Endodermal cell (in vitro differentiated cells): Measurements from ENCODE around the gene DAAM2. TPM values are rescaled to one million over a fixed set of nuclear protein-coding genes. Genes with fewer than 3 reads are reported as not detected.

Experiments used
- DNase-seq: peaks from one replicate; pipeline ENCODE4 v3.0.0-alpha.2; 2017
- H3K27ac ChIP-seq: 2 replicates; pipeline ENCODE4 v1.5.1; 2013; ENCODE audit warnings: mild to moderate bottlenecking, low read depth, low read length, moderate library complexity
- H3K27me3 ChIP-seq: 2 replicates; pipeline ENCODE4 v1.6.1; 2013; ENCODE audit warnings: mild to moderate bottlenecking, low read length, moderate library complexity; ENCODE audit not compliant: insufficient read depth, control insufficient read depth, poor library complexity, severe bottlenecking
- H3K36me3 ChIP-seq: 2 replicates; pipeline ENCODE4 v1.7.0; 2013; ENCODE audit warnings: mild to moderate bottlenecking, low read length, moderate library complexity; ENCODE audit not compliant: control insufficient read depth, insufficient read depth
- H3K4me1 ChIP-seq: one replicate; pipeline ENCODE4 v1.7.0; 2013; ENCODE audit warnings: low read length; ENCODE audit not compliant: control insufficient read depth, insufficient read depth
- H3K4me3 ChIP-seq: 2 replicates; pipeline ENCODE4 v1.5.1; 2013; ENCODE audit warnings: mild to moderate bottlenecking, low read length, moderate library complexity
- H3K9ac ChIP-seq: 2 replicates; pipeline ENCODE4 v1.6.1; 2013; ENCODE audit warnings: mild to moderate bottlenecking, low read length, moderate library complexity; ENCODE audit not compliant: poor library complexity, severe bottlenecking; ENCODE audit errors: extremely low read depth
- H3K9me3 ChIP-seq: 2 replicates; pipeline ENCODE4 v1.6.1; 2013; ENCODE audit warnings: mild to moderate bottlenecking, low read length, moderate library complexity; ENCODE audit not compliant: control insufficient read depth
- H3K27ac Mint-ChIP-seq: 2 replicates; pipeline ENCODE4 v1.8.0; 2020; ENCODE audit warnings: mixed read lengths
- H3K27me3 Mint-ChIP-seq: 2 replicates; pipeline ENCODE4 v1.8.0; 2021; ENCODE audit warnings: mild to moderate bottlenecking, mixed read lengths; ENCODE audit not compliant: insufficient read depth
- H3K36me3 Mint-ChIP-seq: 2 replicates; pipeline ENCODE4 v1.8.0; 2020; ENCODE audit warnings: low read depth, mixed read lengths
- H3K4me1 Mint-ChIP-seq: 2 replicates; pipeline ENCODE4 v1.8.0; 2020; ENCODE audit warnings: mixed read lengths
- H3K4me3 Mint-ChIP-seq: 2 replicates; pipeline ENCODE4 v1.8.0; 2020; ENCODE audit warnings: mild to moderate bottlenecking, moderate library complexity, mixed read lengths
- H3K9me3 Mint-ChIP-seq: 2 replicates; pipeline ENCODE4 v1.8.0; 2020; ENCODE audit warnings: mild to moderate bottlenecking, mixed read lengths
- WGBS, 2 experiments: methylation state at CpG; one replicate each; pipeline versions ENCODE4 v1.1.5 to v1.1.7; 2013; ENCODE audit warnings: missing lambda C conversion rate in 2 of 2, mixed read lengths in 1 of 2; ENCODE audit not compliant: insufficient coverage in 1 of 2, insufficient read length in 1 of 2; 5-methylcytosine and 5-hydroxymethylcytosine counted together
- total RNA-seq, 2 donors: library from RNA; stranded (reverse); fragmentation: NEBNext Ultra II Directional in 1 of 2; extraction: Animal tissue kit (Norgen Biotek cat#: 25700) in 1 of 2; gene quantifications; 2 replicates in 1 of 2; 3 replicates in 1 of 2; pipeline ENCODE4 v1.2.1, GENCODE V29; 2021
- TF ChIP-seq, protein P1 (sequence below): fragments of 200-600 bp; sonication (generic); conservative IDR thresholded peaks from 2 replicates; pipeline ENCODE4 v1.5.0; 2021; ENCODE audit warnings: antibody characterized with exemption, mild to moderate bottlenecking

DAAM2 gene
- total RNA-seq, 2 donors from 2014 or later, result 0.33 to 1.2 TPM

DNA sequence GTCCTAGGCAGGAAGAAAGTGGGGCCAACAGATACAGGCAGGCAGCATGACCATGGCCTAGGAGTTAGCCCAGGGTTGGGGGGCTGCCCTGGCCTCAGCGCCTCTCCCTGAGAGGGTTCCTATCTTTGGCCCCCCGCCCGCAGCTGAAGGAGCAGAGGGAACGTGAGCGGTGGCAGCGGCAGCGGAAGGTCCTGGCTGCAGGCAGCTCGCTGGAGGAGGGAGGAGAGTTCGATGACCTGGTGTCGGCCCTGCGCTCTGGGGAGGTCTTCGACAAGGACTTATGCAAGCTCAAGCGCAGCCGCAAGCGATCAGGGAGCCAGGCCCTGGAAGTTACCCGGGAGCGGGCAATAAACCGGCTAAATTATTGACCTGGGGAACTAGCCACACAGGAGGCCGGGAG is 109.5 kb downstream of the DAAM2 start:
- Histone ChIP-seq H3K4me1 (no peaks in the 10 kb centered on the region), H3K27me3 (no peaks in the 10 kb centered on the region), H3K36me3 (no peaks in the 10 kb centered on the region), H3K9me3 (no peaks in the 10 kb centered on the region), H3K27ac (no peak overlapping the region), H3K9ac (no peak overlapping the region), H3K4me3 (no peak overlapping the region)
- WGBS, 2 experiments, result 93 to 97% methylated on average over 16 to 19 of the region's 19 CpGs
- Mint-ChIP-seq H3K27ac (no peak overlapping the region), H3K36me3 (peaks cover 5% of the 10 kb centered on the region), H3K27me3 (peaks cover 2% of the 10 kb centered on the region), H3K4me1 (no peaks in the 10 kb centered on the region), H3K9me3 (no peaks in the 10 kb centered on the region), H3K4me3 (no peak overlapping the region)
- no peak for DNase-seq
- TF ChIP-seq, protein P1, sequence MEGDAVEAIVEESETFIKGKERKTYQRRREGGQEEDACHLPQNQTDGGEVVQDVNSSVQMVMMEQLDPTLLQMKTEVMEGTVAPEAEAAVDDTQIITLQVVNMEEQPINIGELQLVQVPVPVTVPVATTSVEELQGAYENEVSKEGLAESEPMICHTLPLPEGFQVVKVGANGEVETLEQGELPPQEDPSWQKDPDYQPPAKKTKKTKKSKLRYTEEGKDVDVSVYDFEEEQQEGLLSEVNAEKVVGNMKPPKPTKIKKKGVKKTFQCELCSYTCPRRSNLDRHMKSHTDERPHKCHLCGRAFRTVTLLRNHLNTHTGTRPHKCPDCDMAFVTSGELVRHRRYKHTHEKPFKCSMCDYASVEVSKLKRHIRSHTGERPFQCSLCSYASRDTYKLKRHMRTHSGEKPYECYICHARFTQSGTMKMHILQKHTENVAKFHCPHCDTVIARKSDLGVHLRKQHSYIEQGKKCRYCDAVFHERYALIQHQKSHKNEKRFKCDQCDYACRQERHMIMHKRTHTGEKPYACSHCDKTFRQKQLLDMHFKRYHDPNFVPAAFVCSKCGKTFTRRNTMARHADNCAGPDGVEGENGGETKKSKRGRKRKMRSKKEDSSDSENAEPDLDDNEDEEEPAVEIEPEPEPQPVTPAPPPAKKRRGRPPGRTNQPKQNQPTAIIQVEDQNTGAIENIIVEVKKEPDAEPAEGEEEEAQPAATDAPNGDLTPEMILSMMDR, result no peak

DNA sequence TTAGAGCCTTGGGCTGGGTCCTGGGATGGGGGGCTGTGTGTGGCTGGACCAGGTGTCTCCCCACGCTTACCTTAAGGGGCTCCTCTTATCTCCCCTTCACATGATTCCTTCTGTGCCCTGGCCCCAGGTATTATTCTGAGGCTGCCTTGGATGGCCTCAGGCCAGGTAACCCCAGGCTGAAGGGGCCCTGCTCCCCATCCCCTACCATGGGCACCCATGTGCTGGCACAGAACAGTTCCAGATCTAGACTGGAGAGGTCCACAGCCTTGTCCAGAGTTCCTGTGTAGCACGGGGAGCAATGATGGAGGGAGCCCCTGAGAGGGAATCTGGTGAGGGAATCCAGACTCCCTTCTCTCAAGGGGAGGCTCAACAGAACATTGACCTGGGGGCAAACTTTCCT is 110.0 kb downstream of the DAAM2 start:
- H3K4me1 Mint-ChIP-seq, result no peaks in the 10 kb centered on the region
- H3K4me3 Mint-ChIP-seq, result no peak overlapping the region
- DNase-seq, result no peak
- peaks cover 10% of the 10 kb centered on the region for H3K36me3 Mint-ChIP-seq
- H3K36me3 ChIP-seq, result no peaks in the 10 kb centered on the region
- TF ChIP-seq, protein P1, result no peak
- WGBS, 2 experiments, result 92 to 100% methylated on average over 1 to 2 of the region's 2 CpGs
- peaks cover 2% of the 10 kb centered on the region for H3K27me3 Mint-ChIP-seq
- H3K27me3 ChIP-seq, result no peaks in the 10 kb centered on the region
- H3K4me1 ChIP-seq, result no peaks in the 10 kb centered on the region
- no peaks in the 10 kb centered on the region for H3K9me3 Mint-ChIP-seq
- no peak overlapping the region for H3K27ac ChIP-seq
- no peak overlapping the region for H3K4me3 ChIP-seq
- no peaks in the 10 kb centered on the region for H3K9me3 ChIP-seq
- no peak overlapping the region for H3K9ac ChIP-seq
- H3K27ac Mint-ChIP-seq, result no peak overlapping the region

DNA sequence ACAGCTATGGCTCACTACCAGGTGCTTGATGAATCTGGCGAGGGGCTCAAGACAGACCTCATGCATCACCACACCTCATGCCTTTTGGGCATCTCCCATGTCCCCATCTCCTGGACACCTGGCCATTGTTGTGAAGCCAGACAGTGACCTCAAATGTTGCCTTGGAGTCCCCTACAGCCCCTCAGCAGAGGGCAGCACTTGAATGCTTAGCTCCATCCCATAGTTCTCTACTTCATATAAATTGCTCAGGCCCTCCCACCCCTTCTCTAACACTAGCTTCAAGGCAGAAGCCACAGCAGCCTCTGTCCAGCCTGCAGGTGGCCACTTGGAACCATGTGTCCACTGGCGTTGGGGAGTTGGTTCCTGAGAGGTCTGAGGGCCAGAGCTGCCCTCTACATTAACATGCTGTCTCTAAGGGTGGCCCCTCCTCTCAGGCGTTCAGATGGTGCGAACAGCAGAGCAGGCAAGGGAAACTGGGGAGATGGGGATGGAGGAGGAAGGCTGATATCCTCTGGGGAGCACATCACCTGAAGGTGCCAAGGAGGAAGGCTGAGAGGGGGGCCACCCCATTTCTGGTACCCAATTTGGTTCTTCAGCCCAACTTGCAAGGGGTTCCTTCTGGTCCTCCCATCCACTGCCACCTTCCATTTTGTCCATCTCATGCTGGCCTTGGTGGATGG is 110.8 kb downstream of the DAAM2 start:
- no peak overlapping the region for H3K27ac Mint-ChIP-seq

More for the DNA sequence above, 110.8 kb downstream of the DAAM2 start:
- Histone ChIP-seq H3K9me3 (no peaks in the 10 kb centered on the region), H3K4me1 (no peaks in the 10 kb centered on the region), H3K27me3 (no peaks in the 10 kb centered on the region), H3K27ac (no peak overlapping the region), H3K9ac (no peak overlapping the region), H3K4me3 (no peak overlapping the region), H3K36me3 (no peaks in the 10 kb centered on the region)
- 89 to 93% methylated on average over 1 to 4 of the region's 4 CpGs for WGBS, 2 experiments
- H3K9me3 Mint-ChIP-seq, result no peaks in the 10 kb centered on the region
- peaks cover 10% of the 10 kb centered on the region for H3K36me3 Mint-ChIP-seq
- TF ChIP-seq, protein P1, result peak; percentile 51
- H3K4me3 Mint-ChIP-seq, result no peak overlapping the region
- no peaks in the 10 kb centered on the region for H3K4me1 Mint-ChIP-seq
- peaks cover 2% of the 10 kb centered on the region for H3K27me3 Mint-ChIP-seq
- DNase-seq, result no peak
